SK-N-MC (cell line): ENCODE data around the gene DLG1.
"Not testable (repeated sequence)": the region's sequence is repeated elsewhere in the genome, so short reads cannot be mapped to it uniquely, and the experiment has no call there.

Experiments
- DNase-seq: peaks from one replicate; pipeline ENCODE4 v3.0.0-alpha.2; 2011; ENCODE audit warnings: low read depth, low spot score
- H3K27ac ChIP-seq: fragments of 200-600 bp; sonication (generic); 2 replicates; pipeline ENCODE4 v1.5.1; 2016; ENCODE audit warnings: mixed run types
- H3K36me3 ChIP-seq: fragments of 200-600 bp; sonication (generic); 2 replicates; pipeline ENCODE4 v1.6.1; 2017; ENCODE audit warnings: antibody characterized with exemption, low read length, mixed read lengths; ENCODE audit not compliant: insufficient read depth
- H3K4me3 ChIP-seq: fragments of 200-600 bp; sonication (generic); 2 replicates; pipeline ENCODE4 v1.5.1; 2016
- H3K9ac ChIP-seq: fragments of 200-600 bp; sonication (generic); 2 replicates; pipeline ENCODE4 v1.8.0; 2017; ENCODE audit warnings: mixed run types, mixed read lengths; ENCODE audit not compliant: insufficient read length
- H3K9me3 ChIP-seq: fragments of 200-600 bp; sonication (generic); 2 replicates; pipeline ENCODE4 v1.6.1; 2017; ENCODE audit warnings: low read depth, mild to moderate bottlenecking, antibody characterized with exemption, low read length, moderate library complexity, mixed read lengths
- EZH2 ChIP-seq: fragments of 200-600 bp; sonication (generic); IDR thresholded peaks from one replicate; pipeline ENCODE4 v1.6.1; 2017; ENCODE audit warnings: antibody characterized with exemption
- FOXP2 ChIP-seq: optimal IDR thresholded peaks from 2 replicates; pipeline ENCODE3; 2011; ENCODE audit warnings: mild to moderate bottlenecking, moderate library complexity; ENCODE audit not compliant: insufficient read depth; ENCODE audit errors: extremely low read length, control extremely low read depth
- POLR2AphosphoS5 ChIP-seq: IDR thresholded peaks from 2 replicates; pipeline ENCODE4 v1.6.1; 2012; ENCODE audit warnings: mild to moderate bottlenecking, low read depth, low read length, borderline replicate concordance

Gene DLG1

GRCh38 chr3:197062446-197062845, 236.0 kb downstream of the DLG1 start:
- H3K9me3 ChIP-seq = no peaks in the 10 kb centered on the region
- H3K36me3 ChIP-seq = peaks cover 76% of the 10 kb centered on the region
- no peak overlapping the region for H3K4me3 ChIP-seq
- H3K9ac ChIP-seq = no peak overlapping the region
- no peak overlapping the region for H3K27ac ChIP-seq
- TF ChIP-seq POLR2AphosphoS5 = no peak
- TF ChIP-seq EZH2 = no peak
- TF ChIP-seq FOXP2 = no peak
- DNase-seq = no peak

- not testable (repeated sequence) for H3K4me3 ChIP-seq, H3K9me3 ChIP-seq, H3K9ac ChIP-seq, H3K27ac ChIP-seq, DNase-seq
- peaks cover 73% of the 10 kb centered on the region for H3K36me3 ChIP-seq
These were observed 246.8 kb downstream of the DLG1 start for GRCh38 chr3:197051637-197052036.

- Histone ChIP-seq H3K9ac (no peak overlapping the region), H3K9me3 (no peaks in the 10 kb centered on the region), H3K27ac (no peak overlapping the region), H3K36me3 (peaks cover 73% of the 10 kb centered on the region), H3K4me3 (no peak overlapping the region)
- no peak for DNase-seq
- TF ChIP-seq POLR2AphosphoS5 (no peak), FOXP2 (no peak), EZH2 (no peak)
These were observed 247.9 kb downstream of the DLG1 start for GRCh38 chr3:197050511-197050910.

- TF ChIP-seq EZH2 = no peak
- TF ChIP-seq POLR2AphosphoS5 = no peak
- TF ChIP-seq FOXP2 = peak; percentile 36
- peaks cover 35% of the 10 kb centered on the region for H3K36me3 ChIP-seq
- H3K4me3 ChIP-seq = peak overlapping the region; percentile 64
- peak overlapping the region; percentile 61 for H3K9ac ChIP-seq
- peak overlapping the region; percentile 90 for H3K27ac ChIP-seq
- DNase-seq = peak; percentile 91
- no peaks in the 10 kb centered on the region for H3K9me3 ChIP-seq
These were observed 255.9 kb downstream of the DLG1 start for GRCh38 chr3:197042539-197042938.

GRCh38 chr3:197041875-197042488, 256.4 kb downstream of the DLG1 start:
- Histone ChIP-seq H3K36me3 (peaks cover 29% of the 10 kb centered on the region), H3K4me3 (peak overlapping the region; percentile 64), H3K9me3 (no peaks in the 10 kb centered on the region), H3K9ac (no peak overlapping the region), H3K27ac (peak overlapping the region; percentile 90)
- no peak for TF ChIP-seq EZH2
- TF ChIP-seq FOXP2 = no peak
- no peak for TF ChIP-seq POLR2AphosphoS5
- DNase-seq = peak; percentile 95

- no peak for TF ChIP-seq EZH2
- no peak for TF ChIP-seq POLR2AphosphoS5
- TF ChIP-seq FOXP2 = no peak
- DNase-seq = no peak
- Histone ChIP-seq H3K4me3 (no peak overlapping the region), H3K9me3 (no peaks in the 10 kb centered on the region), H3K27ac (no peak overlapping the region), H3K36me3 (peaks cover 19% of the 10 kb centered on the region), H3K9ac (no peak overlapping the region)
These were observed 257.8 kb downstream of the DLG1 start for GRCh38 chr3:197040658-197041057.

GRCh38 chr3:197038679-197039462, 259.5 kb downstream of the DLG1 start:
- no peak for TF ChIP-seq EZH2
- no peak for TF ChIP-seq FOXP2
- no peak for TF ChIP-seq POLR2AphosphoS5
- peaks cover 2% of the 10 kb centered on the region for H3K36me3 ChIP-seq
- H3K4me3 ChIP-seq = no peak overlapping the region
- H3K27ac ChIP-seq = no peak overlapping the region
- no peak for DNase-seq
- no peak overlapping the region for H3K9ac ChIP-seq
- no peaks in the 10 kb centered on the region for H3K9me3 ChIP-seq

GRCh38 chr3:197035577-197035976, 262.8 kb downstream of the DLG1 start:
- DNase-seq = no peak
- Histone ChIP-seq H3K9ac (no peak overlapping the region), H3K4me3 (no peak overlapping the region), H3K27ac (peak overlapping the region; percentile 15; the same call in 1 of the 2 replicates), H3K36me3 (no peaks in the 10 kb centered on the region), H3K9me3 (no peaks in the 10 kb centered on the region)
- TF ChIP-seq EZH2 (no peak), FOXP2 (no peak), POLR2AphosphoS5 (no peak)

- H3K9me3 ChIP-seq, H3K4me3 ChIP-seq, H3K36me3 ChIP-seq, DNase-seq, H3K27ac ChIP-seq, H3K9ac ChIP-seq: not testable (repeated sequence)
These were observed 263.6 kb downstream of the DLG1 start for GRCh38 chr3:197034778-197035177.

- not testable (repeated sequence) for H3K27ac ChIP-seq, H3K4me3 ChIP-seq, H3K9me3 ChIP-seq, DNase-seq, H3K36me3 ChIP-seq, H3K9ac ChIP-seq
These were observed 264.6 kb downstream of the DLG1 start for GRCh38 chr3:197033764-197034163.
